HEK293 (cell line): ENCODE results near the gene DNAJB6.

Source experiments
- CTCF ChIA-PET: fragments of 350-600 bp; formaldehyde crosslinking; extraction: SDS; loops from one replicate; lab custom pipeline; 2021; ENCODE audit warnings: antibody characterized with exemption; lab: Yijun Ruan, JAX
- POLR2A ChIA-PET: fragments of 300-600 bp; formaldehyde crosslinking; extraction: SDS; loops from one replicate; lab custom pipeline; 2020; ENCODE audit warnings: antibody characterized with exemption, inconsistent platforms; lab: Yijun Ruan, JAX
- H3K27ac ChIP-seq: fragments of 200-500 bp; sonication (Bioruptor generic); 2 replicates; pipeline ENCODE4 v1.5.1; 2014; ENCODE audit warnings: low read depth, low read length, control low read depth, inconsistent platforms; ENCODE audit errors: extremely low read depth
- H3K36me3 ChIP-seq, 2 experiments: fragments of 200-500 bp in 1 of 2; sonication (Bioruptor generic) in 1 of 2; 1 replicate in 1 of 2; 2 replicates in 1 of 2; pipeline ENCODE4 v1.5.1; 2014 to 2017; ENCODE audit warnings: inconsistent platforms in 2 of 2, low read length in 2 of 2; ENCODE audit not compliant: control insufficient read depth in 2 of 2, insufficient read depth in 1 of 2
- H3K4me1 ChIP-seq: fragments of 200-500 bp; sonication (Bioruptor generic); 2 replicates; pipeline ENCODE4 v1.5.1; 2014; ENCODE audit warnings: mild to moderate bottlenecking, low read length, inconsistent platforms; ENCODE audit not compliant: control insufficient read depth, insufficient read depth
- H3K4me3 ChIP-seq: 2 replicates; pipeline ENCODE4 v1.5.1; 2011; ENCODE audit warnings: low read depth, mild to moderate bottlenecking, control low read depth, low read length, moderate library complexity
- H3K9me3 ChIP-seq: fragments of 200-500 bp; sonication (Bioruptor generic); 2 replicates; pipeline ENCODE4 v1.5.1; 2014; ENCODE audit warnings: low read depth, low read length, inconsistent platforms; ENCODE audit not compliant: control insufficient read depth, insufficient read depth
- FEZF1 ChIP-seq: fragments of 450-650 bp; formaldehyde crosslinking; IDR thresholded peaks from 2 replicates; pipeline ENCODE4 v1.5.1; 2016; ENCODE audit warnings: missing biosample characterization, missing genetic modification characterization
- KLF1 ChIP-seq: fragments of 450-650 bp; formaldehyde crosslinking; IDR thresholded peaks from 2 replicates; pipeline ENCODE4 v1.5.1; 2016; ENCODE audit warnings: missing biosample characterization, missing genetic modification characterization
- PRDM1 ChIP-seq: fragments of 450-650 bp; formaldehyde crosslinking; IDR thresholded peaks from 2 replicates; pipeline ENCODE4; 2016; ENCODE audit warnings: missing biosample characterization, missing genetic modification characterization
- ZBTB21 ChIP-seq: fragments of 450-650 bp; formaldehyde crosslinking; IDR thresholded peaks from 2 replicates; pipeline ENCODE4 v1.5.1; 2017; ENCODE audit warnings: missing biosample characterization, missing genetic modification characterization
- ZFP3 ChIP-seq: fragments of 450-650 bp; formaldehyde crosslinking; IDR thresholded peaks from 2 replicates; pipeline ENCODE4 v1.5.1; 2016; ENCODE audit warnings: low read depth, missing biosample characterization, missing genetic modification characterization
- ZFP41 ChIP-seq: fragments of 450-650 bp; formaldehyde crosslinking; IDR thresholded peaks from 2 replicates; pipeline ENCODE4 v1.5.1; 2016; ENCODE audit warnings: missing biosample characterization, missing genetic modification characterization, borderline replicate concordance
- ZNF138 ChIP-seq: fragments of 450-650 bp; formaldehyde crosslinking; IDR thresholded peaks from 2 replicates; pipeline ENCODE4 v1.5.1; 2016; ENCODE audit warnings: missing biosample characterization, missing genetic modification characterization, borderline replicate concordance
- ZNF157 ChIP-seq: fragments of 450-650 bp; formaldehyde crosslinking; IDR thresholded peaks from 2 replicates; pipeline ENCODE4 v1.5.1; 2016; ENCODE audit warnings: missing biosample characterization, missing genetic modification characterization
- ZNF239 ChIP-seq: fragments of 450-650 bp; formaldehyde crosslinking; IDR thresholded peaks from 2 replicates; pipeline ENCODE4 v1.5.1; 2016; ENCODE audit warnings: missing biosample characterization, missing genetic modification characterization
- ZNF266 ChIP-seq: fragments of 450-650 bp; formaldehyde crosslinking; IDR thresholded peaks from 2 replicates; pipeline ENCODE4 v1.5.1; 2016; ENCODE audit warnings: missing biosample characterization, missing genetic modification characterization, low read depth
- ZNF555 ChIP-seq: fragments of 450-650 bp; formaldehyde crosslinking; conservative IDR thresholded peaks from 2 replicates; pipeline ENCODE4 v1.5.1; 2017; ENCODE audit warnings: missing biosample characterization, mild to moderate bottlenecking, missing genetic modification characterization, inconsistent platforms
- ZNF707 ChIP-seq: fragments of 450-650 bp; formaldehyde crosslinking; IDR thresholded peaks from 2 replicates; pipeline ENCODE4 v1.5.1; 2016; ENCODE audit warnings: missing biosample characterization, missing genetic modification characterization
- ZNF791 ChIP-seq: fragments of 450-650 bp; formaldehyde crosslinking; IDR thresholded peaks from 2 replicates; pipeline ENCODE4 v1.5.1; 2016; ENCODE audit warnings: missing biosample characterization, missing genetic modification characterization
- ZSCAN30 ChIP-seq: fragments of 450-650 bp; IDR thresholded peaks from 2 replicates; pipeline ENCODE4 v1.5.1; 2018; ENCODE audit warnings: missing biosample characterization, mild to moderate bottlenecking, missing genetic modification characterization, moderate library complexity
- TF ChIP-seq, protein P1 (sequence below): fragments of 450-650 bp; formaldehyde crosslinking; IDR thresholded peaks from 2 replicates; pipeline ENCODE4 v1.5.1; 2016; ENCODE audit warnings: missing biosample characterization, missing genetic modification characterization
- TF ChIP-seq, protein P2 (sequence below): fragments of 450-650 bp; formaldehyde crosslinking; IDR thresholded peaks from 2 replicates; pipeline ENCODE4 v1.5.1; 2016; ENCODE audit warnings: missing biosample characterization, missing genetic modification characterization
- TF ChIP-seq, protein P3 (sequence below): fragments of 450-650 bp; formaldehyde crosslinking; IDR thresholded peaks from 2 replicates; pipeline ENCODE4 v1.5.1; 2016; ENCODE audit warnings: missing biosample characterization, missing genetic modification characterization
- TF ChIP-seq, protein P4 (sequence below): sonication (generic); formaldehyde crosslinking; IDR thresholded peaks from 2 replicates; pipeline ENCODE4 v1.8.1; 2022; ENCODE audit warnings: mild to moderate bottlenecking, moderate library complexity, missing genetic modification reagents
- TF ChIP-seq, protein P5 (sequence below): fragments of 450-650 bp; formaldehyde crosslinking; IDR thresholded peaks from 2 replicates; pipeline ENCODE4 v1.5.1; 2016; ENCODE audit warnings: missing biosample characterization, missing genetic modification characterization
- TF ChIP-seq, protein P6 (sequence below): fragments of 450-650 bp; formaldehyde crosslinking; optimal IDR thresholded peaks from 2 replicates; pipeline ENCODE3; 2016; ENCODE audit warnings: missing biosample characterization, mild to moderate bottlenecking, missing genetic modification characterization

The DNAJB6 gene

DNA sequence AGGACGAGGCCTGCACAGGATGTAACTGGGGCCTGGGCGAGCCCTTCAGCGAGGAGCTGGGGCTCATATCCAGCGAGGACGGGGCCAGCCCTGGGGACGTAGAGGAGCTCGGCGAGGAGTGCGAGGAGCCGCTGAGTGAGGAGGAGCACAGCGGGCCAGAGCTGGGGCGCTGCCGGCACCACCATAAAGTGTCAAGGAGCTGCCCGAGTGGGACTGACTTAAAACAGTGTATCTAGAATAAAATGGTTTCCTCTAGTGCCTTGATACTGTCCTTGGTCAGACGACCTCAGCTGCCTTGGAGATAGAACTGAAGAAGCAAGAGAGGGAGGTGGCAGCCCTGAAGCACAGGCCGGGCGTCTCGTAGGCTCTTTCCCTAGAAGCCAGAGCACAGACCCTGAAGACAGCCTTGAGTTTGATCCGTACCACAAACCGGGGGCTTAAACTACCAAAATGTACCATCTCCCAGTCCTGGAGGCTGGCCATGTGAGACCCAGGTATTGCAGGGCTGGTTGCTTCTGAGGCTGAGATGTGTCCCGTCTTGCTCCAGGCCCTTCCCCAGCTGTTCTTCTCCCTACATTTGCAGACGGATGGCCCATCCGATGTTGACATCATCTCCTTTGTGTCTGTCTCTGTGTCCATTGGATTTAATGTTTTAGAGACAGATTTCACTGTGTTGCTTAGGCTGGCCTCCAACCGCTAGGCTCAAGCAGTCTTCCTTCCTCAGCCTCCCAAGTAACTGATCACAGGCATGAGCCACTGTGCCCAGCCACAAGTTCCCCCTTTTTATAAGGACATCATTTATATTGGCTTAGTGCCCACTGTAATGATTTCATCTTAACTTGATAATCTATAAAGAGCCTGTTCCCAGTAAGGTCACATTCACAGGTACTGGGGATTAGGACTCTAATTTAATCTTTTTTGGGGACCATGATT lies 35.8 kb downstream of the DNAJB6 start:
- H3K27ac ChIP-seq = no peak overlapping the region
- peaks cover 5 to 82% of the 10 kb centered on the region in 2 experiments for H3K36me3 ChIP-seq
- POLR2A ChIA-PET = no interaction called here
- H3K4me3 ChIP-seq = no peak overlapping the region
- no peaks in the 10 kb centered on the region for H3K4me1 ChIP-seq
- TF ChIP-seq FEZF1 (tag by site-specific recombination) = no peak
- TF ChIP-seq PRDM1 (tag by site-specific recombination) = no peak
- TF ChIP-seq, protein P1, sequence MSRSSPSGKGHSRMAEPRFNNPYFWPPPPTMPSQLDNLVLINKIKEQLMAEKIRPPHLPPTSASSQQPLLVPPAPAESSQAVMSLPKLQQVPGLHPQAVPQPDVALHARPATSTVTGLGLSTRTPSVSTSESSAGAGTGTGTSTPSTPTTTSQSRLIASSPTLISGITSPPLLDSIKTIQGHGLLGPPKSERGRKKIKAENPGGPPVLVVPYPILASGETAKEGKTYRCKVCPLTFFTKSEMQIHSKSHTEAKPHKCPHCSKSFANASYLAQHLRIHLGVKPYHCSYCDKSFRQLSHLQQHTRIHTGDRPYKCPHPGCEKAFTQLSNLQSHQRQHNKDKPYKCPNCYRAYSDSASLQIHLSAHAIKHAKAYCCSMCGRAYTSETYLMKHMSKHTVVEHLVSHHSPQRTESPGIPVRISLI (tag by site-specific recombination) = no peak
- TF ChIP-seq ZFP3 = no peak
- no peak for TF ChIP-seq ZNF555 (tag by site-specific recombination)
- TF ChIP-seq ZNF157 (tag by site-specific recombination) = no peak
- TF ChIP-seq ZFP41 (tag by site-specific recombination) = no peak
- no peak for TF ChIP-seq ZNF239 (tag by site-specific recombination)
- no peak for TF ChIP-seq ZNF138 (tag by site-specific recombination)
- TF ChIP-seq ZNF791 (tag by site-specific recombination) = no peak
- TF ChIP-seq, all 188 proteins: peak for 0
- H3K9me3 ChIP-seq = no peaks in the 10 kb centered on the region
- CTCF ChIA-PET = no interaction called here

DNA sequence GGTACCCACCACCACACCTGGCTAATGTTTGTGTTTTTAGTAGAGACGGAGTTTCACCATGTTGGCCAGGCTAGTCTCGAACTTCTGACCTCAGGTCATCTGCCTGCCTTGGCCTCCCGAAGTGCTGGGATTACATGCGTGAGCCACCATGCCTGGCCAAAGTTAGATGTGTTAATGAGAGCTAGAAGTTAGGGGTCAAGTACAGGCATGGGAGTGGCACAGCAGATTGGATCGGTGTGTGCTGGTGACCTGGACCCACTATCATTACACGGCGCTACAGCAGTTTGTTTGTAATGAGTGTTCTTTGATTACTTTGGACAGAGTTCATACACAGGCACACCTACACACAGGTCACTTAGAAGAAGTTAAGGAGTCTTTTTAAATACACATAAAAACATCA lies 36.7 kb downstream of the DNAJB6 start:
- H3K36me3 ChIP-seq = peaks cover 0 to 79% of the 10 kb centered on the region in 2 experiments; a peak in 2 of 3 replicates
- POLR2A ChIA-PET = no interaction called here
- CTCF ChIA-PET = no interaction called here
- H3K4me3 ChIP-seq = no peak overlapping the region
- TF ChIP-seq, protein P2, sequence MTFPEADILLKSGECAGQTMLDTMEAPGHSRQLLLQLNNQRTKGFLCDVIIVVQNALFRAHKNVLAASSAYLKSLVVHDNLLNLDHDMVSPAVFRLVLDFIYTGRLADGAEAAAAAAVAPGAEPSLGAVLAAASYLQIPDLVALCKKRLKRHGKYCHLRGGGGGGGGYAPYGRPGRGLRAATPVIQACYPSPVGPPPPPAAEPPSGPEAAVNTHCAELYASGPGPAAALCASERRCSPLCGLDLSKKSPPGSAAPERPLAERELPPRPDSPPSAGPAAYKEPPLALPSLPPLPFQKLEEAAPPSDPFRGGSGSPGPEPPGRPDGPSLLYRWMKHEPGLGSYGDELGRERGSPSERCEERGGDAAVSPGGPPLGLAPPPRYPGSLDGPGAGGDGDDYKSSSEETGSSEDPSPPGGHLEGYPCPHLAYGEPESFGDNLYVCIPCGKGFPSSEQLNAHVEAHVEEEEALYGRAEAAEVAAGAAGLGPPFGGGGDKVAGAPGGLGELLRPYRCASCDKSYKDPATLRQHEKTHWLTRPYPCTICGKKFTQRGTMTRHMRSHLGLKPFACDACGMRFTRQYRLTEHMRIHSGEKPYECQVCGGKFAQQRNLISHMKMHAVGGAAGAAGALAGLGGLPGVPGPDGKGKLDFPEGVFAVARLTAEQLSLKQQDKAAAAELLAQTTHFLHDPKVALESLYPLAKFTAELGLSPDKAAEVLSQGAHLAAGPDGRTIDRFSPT = no peak
- no peak for TF ChIP-seq KLF1 (tag by site-specific recombination)
- TF ChIP-seq, all 188 proteins: peak for 0
- Histone ChIP-seq H3K27ac (no peak overlapping the region), H3K9me3 (no peaks in the 10 kb centered on the region), H3K4me1 (no peaks in the 10 kb centered on the region)

DNA sequence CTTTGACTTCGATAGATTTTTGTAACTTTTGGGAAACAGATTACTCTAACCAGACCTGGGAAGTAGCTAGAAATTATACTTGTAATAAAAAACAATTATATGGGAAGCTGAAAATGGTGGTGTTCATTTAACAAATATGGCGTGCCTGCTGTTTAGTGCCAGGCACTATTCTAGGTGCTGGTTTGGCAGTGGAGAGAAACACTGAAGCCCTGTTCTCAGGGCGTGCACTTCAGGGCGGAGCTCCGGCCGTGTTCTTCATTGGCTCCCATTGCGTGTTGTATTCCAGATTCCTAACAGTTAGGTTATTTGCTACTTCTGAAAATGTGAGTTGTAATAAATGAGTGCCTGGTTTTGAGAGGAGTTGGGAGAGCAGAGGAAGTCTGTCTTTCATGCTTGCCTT lies 38.6 kb downstream of the DNAJB6 start:
- Histone ChIP-seq H3K4me3 (no peak overlapping the region), H3K36me3 (peaks cover 0 to 66% of the 10 kb centered on the region in 2 experiments; a peak in 1 of 3 replicates), H3K9me3 (no peaks in the 10 kb centered on the region), H3K4me1 (no peaks in the 10 kb centered on the region), H3K27ac (no peak overlapping the region)
- TF ChIP-seq ZNF266 (tag by site-specific recombination) = no peak
- TF ChIP-seq ZBTB21 = no peak
- no peak for TF ChIP-seq ZSCAN30 (tag by site-specific recombination)
- TF ChIP-seq, protein P3, sequence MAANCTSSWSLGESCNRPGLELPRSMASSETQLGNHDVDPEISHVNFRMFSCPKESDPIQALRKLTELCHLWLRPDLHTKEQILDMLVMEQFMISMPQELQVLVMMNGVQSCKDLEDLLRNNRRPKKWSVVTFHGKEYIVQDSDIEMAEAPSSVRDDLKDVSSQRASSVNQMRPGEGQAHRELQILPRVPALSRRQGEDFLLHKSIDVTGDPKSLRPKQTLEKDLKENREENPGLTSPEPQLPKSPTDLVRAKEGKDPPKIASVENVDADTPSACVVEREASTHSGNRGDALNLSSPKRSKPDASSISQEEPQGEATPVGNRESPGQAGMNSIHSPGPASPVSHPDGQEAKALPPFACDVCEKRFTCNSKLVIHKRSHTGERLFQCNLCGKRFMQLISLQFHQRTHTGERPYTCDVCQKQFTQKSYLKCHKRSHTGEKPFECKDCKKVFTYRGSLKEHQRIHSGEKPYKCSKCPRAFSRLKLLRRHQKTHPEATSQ (tag by site-specific recombination) = no peak
- TF ChIP-seq, protein P4, sequence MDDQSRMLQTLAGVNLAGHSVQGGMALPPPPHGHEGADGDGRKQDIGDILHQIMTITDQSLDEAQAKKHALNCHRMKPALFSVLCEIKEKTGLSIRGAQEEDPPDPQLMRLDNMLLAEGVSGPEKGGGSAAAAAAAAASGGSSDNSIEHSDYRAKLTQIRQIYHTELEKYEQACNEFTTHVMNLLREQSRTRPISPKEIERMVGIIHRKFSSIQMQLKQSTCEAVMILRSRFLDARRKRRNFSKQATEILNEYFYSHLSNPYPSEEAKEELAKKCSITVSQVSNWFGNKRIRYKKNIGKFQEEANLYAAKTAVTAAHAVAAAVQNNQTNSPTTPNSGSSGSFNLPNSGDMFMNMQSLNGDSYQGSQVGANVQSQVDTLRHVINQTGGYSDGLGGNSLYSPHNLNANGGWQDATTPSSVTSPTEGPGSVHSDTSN (CRISPR knock-in tag) = no peak
- no peak for TF ChIP-seq ZNF707 (tag by site-specific recombination)
- TF ChIP-seq, protein P5, sequence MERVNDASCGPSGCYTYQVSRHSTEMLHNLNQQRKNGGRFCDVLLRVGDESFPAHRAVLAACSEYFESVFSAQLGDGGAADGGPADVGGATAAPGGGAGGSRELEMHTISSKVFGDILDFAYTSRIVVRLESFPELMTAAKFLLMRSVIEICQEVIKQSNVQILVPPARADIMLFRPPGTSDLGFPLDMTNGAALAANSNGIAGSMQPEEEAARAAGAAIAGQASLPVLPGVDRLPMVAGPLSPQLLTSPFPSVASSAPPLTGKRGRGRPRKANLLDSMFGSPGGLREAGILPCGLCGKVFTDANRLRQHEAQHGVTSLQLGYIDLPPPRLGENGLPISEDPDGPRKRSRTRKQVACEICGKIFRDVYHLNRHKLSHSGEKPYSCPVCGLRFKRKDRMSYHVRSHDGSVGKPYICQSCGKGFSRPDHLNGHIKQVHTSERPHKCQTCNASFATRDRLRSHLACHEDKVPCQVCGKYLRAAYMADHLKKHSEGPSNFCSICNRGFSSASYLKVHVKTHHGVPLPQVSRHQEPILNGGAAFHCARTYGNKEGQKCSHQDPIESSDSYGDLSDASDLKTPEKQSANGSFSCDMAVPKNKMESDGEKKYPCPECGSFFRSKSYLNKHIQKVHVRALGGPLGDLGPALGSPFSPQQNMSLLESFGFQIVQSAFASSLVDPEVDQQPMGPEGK = no peak
- TF ChIP-seq, protein P6, sequence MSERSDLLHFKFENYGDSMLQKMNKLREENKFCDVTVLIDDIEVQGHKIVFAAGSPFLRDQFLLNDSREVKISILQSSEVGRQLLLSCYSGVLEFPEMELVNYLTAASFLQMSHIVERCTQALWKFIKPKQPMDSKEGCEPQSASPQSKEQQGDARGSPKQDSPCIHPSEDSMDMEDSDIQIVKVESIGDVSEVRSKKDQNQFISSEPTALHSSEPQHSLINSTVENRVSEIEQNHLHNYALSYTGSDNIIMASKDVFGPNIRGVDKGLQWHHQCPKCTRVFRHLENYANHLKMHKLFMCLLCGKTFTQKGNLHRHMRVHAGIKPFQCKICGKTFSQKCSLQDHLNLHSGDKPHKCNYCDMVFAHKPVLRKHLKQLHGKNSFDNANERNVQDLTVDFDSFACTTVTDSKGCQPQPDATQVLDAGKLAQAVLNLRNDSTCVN (tag by site-specific recombination) = no peak
- POLR2A ChIA-PET = no interaction called here
- CTCF ChIA-PET = interaction anchor here (0.6 to 1.5 kb wide), 4 partner anchors 12 to 1954 kb away, joined by 3 to 8 read pairs (median 4); no protein-coding TSS in a partner anchor
